ENCODE measurements around the gene MED13. TPM values are rescaled to one million over a fixed set of nuclear protein-coding genes. Genes with fewer than 3 reads are reported as not detected.

MED13 gene
- polyA plus RNA-seq, 1 of the 3 experiments (the other 2 are of a cell fraction) = 6.3 TPM

DNA sequence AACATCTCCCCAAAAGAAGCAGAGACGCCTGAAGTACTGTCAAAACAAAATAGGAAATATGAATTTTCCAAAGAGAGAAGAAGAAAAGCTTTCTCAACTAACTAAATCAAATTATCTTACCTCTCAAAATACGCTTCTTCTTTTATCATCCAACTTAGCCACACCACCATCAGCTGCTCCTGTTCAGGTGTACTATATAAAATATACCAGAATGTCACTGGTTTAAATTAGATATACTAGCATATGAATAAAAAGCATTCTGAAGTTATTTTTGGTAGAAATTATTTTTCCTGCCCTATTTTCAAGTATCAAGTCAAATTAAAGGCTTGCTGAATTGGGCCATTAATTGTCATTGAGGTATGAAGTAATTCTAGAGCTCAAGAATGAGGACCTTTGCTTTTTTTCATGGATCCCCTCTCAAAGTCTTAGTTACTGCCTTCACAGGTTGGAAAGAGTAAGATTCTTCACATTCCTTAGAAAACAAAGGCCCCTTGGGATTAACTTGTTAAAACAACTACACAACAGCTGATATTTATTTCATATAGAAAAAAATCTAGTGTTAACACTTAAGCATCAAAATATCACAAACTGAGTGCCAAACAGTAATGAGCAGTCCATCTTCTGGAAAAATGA, 167.4 kb downstream of the MED13 start:
- Histone ChIP-seq H3K4me2 (no peak overlapping the region), H3K79me2 (ENCODE audit: insufficient read depth) (no peaks in the 10 kb centered on the region), H2AFZ (ENCODE audit: low read depth) (no peak overlapping the region), H3K9me2 (no peaks in the 10 kb centered on the region), H3K4me3 (ENCODE audit: low read depth in 2 of 2, low read length in 1 of 2) (no peak overlapping the region), H3K4me1 (ENCODE audit: control insufficient read depth in 1 of 2, insufficient read depth in 2 of 2, low read depth in 1 of 2, low read length in 1 of 2) (no peaks in the 10 kb centered on the region), H3K27ac (ENCODE audit: low read depth in 2 of 2, low read length in 1 of 2) (no peak overlapping the region), H3K9me3 (no peaks in the 10 kb centered on the region), H3F3A (replicated peaks; ENCODE audit: insufficient read depth) (peaks cover 3% of the 10 kb centered on the region), H4K20me1 (ENCODE audit: insufficient read depth) (no peaks in the 10 kb centered on the region), H3K27me3 (ENCODE audit: insufficient read depth) (no peaks in the 10 kb centered on the region), H3K36me3 (replicated peaks in 1 of 2; ENCODE audit: control insufficient read depth in 1 of 2, insufficient read depth in 2 of 2, low read length in 1 of 2) (peaks cover 45 to 76% of the 10 kb centered on the region in 2 experiments), H3K9ac (no peak overlapping the region)
- TF ChIP-seq RCOR1 (IDR thresholded peaks at IDR 0.05; ENCODE audit: low read length) (no peak), EZH2phosphoT487 (IDR thresholded peaks at IDR 0.05; ENCODE audit: borderline replicate concordance, low read depth) (no peak), RAD21 (IDR thresholded peaks at IDR 0.05; ENCODE audit: low read length) (no peak), MEF2A (IDR thresholded peaks at IDR 0.05; ENCODE audit: borderline replicate concordance, low read depth) (no peak), TEAD4 (IDR thresholded peaks at IDR 0.05; ENCODE audit: borderline replicate concordance, insufficient read depth) (no peak), FOSL2 (IDR thresholded peaks at IDR 0.05; ENCODE audit: borderline replicate concordance, low read depth) (no peak), ELF1 (IDR thresholded peaks at IDR 0.05) (no peak), GATA2 (CRISPR knock-in tag; IDR thresholded peaks at IDR 0.05) (no peak), POLR2AphosphoS5 (IDR thresholded peaks at IDR 0.05; ENCODE audit: low read depth, low read length) (no peak), MXI1 (IDR thresholded peaks at IDR 0.05; ENCODE audit: low read depth, low read length) (no peak), FOXJ3 (CRISPR knock-in tag; IDR thresholded peaks at IDR 0.05) (no peak), TCF12 (IDR thresholded peaks at IDR 0.05) (no peak)
- TF ChIP-seq, protein P1, sequence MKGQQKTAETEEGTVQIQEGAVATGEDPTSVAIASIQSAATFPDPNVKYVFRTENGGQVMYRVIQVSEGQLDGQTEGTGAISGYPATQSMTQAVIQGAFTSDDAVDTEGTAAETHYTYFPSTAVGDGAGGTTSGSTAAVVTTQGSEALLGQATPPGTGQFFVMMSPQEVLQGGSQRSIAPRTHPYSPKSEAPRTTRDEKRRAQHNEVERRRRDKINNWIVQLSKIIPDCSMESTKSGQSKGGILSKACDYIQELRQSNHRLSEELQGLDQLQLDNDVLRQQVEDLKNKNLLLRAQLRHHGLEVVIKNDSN (IDR thresholded peaks at IDR 0.05; ENCODE audit: borderline replicate concordance, low read depth) = no peak
- TF ChIP-seq, protein P2, sequence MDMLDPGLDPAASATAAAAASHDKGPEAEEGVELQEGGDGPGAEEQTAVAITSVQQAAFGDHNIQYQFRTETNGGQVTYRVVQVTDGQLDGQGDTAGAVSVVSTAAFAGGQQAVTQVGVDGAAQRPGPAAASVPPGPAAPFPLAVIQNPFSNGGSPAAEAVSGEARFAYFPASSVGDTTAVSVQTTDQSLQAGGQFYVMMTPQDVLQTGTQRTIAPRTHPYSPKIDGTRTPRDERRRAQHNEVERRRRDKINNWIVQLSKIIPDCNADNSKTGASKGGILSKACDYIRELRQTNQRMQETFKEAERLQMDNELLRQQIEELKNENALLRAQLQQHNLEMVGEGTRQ (IDR thresholded peaks at IDR 0.05; ENCODE audit: borderline replicate concordance, low read depth, low read length) = no peak
- TF ChIP-seq, protein P3, sequence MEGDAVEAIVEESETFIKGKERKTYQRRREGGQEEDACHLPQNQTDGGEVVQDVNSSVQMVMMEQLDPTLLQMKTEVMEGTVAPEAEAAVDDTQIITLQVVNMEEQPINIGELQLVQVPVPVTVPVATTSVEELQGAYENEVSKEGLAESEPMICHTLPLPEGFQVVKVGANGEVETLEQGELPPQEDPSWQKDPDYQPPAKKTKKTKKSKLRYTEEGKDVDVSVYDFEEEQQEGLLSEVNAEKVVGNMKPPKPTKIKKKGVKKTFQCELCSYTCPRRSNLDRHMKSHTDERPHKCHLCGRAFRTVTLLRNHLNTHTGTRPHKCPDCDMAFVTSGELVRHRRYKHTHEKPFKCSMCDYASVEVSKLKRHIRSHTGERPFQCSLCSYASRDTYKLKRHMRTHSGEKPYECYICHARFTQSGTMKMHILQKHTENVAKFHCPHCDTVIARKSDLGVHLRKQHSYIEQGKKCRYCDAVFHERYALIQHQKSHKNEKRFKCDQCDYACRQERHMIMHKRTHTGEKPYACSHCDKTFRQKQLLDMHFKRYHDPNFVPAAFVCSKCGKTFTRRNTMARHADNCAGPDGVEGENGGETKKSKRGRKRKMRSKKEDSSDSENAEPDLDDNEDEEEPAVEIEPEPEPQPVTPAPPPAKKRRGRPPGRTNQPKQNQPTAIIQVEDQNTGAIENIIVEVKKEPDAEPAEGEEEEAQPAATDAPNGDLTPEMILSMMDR (IDR thresholded peaks at IDR 0.05) = no peak
- ChIA-PET POLR2A (no interaction called here), CTCF (interaction anchor here (0.9 to 2.4 kb wide), 6 partner anchors 11 to 486 kb away, joined by 3 to 10 read pairs (median 3); no protein-coding TSS in a partner anchor)
- WGBS (ENCODE audit: low lambda C conversion rate) = 95% methylated on average over 2 of the region's 2 CpGs
- DNase-seq = no peak

Measured in SK-N-SH (cell line).